Ishikawa (cell line): ENCODE results near the gene ZNF524.

Source experiments
- EP300 ChIP-seq: IDR thresholded peaks from 2 replicates; pipeline ENCODE4 v1.6.1; 2012; ENCODE audit warnings: borderline replicate concordance
- YY1 ChIP-seq: IDR thresholded peaks from 2 replicates; pipeline ENCODE4 v1.6.1; 2012; ENCODE audit warnings: low read depth
- TF ChIP-seq, protein P1 (sequence below): IDR thresholded peaks from 2 replicates; pipeline ENCODE4 v1.6.1; 2012; ENCODE audit warnings: low read depth, mild to moderate bottlenecking

GRCh38 chr19:55632463-55632834, 32.4 kb downstream of the ZNF524 start:
- TF ChIP-seq, protein P1, sequence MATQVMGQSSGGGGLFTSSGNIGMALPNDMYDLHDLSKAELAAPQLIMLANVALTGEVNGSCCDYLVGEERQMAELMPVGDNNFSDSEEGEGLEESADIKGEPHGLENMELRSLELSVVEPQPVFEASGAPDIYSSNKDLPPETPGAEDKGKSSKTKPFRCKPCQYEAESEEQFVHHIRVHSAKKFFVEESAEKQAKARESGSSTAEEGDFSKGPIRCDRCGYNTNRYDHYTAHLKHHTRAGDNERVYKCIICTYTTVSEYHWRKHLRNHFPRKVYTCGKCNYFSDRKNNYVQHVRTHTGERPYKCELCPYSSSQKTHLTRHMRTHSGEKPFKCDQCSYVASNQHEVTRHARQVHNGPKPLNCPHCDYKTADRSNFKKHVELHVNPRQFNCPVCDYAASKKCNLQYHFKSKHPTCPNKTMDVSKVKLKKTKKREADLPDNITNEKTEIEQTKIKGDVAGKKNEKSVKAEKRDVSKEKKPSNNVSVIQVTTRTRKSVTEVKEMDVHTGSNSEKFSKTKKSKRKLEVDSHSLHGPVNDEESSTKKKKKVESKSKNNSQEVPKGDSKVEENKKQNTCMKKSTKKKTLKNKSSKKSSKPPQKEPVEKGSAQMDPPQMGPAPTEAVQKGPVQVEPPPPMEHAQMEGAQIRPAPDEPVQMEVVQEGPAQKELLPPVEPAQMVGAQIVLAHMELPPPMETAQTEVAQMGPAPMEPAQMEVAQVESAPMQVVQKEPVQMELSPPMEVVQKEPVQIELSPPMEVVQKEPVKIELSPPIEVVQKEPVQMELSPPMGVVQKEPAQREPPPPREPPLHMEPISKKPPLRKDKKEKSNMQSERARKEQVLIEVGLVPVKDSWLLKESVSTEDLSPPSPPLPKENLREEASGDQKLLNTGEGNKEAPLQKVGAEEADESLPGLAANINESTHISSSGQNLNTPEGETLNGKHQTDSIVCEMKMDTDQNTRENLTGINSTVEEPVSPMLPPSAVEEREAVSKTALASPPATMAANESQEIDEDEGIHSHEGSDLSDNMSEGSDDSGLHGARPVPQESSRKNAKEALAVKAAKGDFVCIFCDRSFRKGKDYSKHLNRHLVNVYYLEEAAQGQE: no peak
- TF ChIP-seq YY1 (no peak), EP300 (no peak)
